HepG2 (cell line): Measurements from ENCODE around the gene GGACT. TPM values are rescaled to one million over a fixed set of nuclear protein-coding genes. Genes with fewer than 3 reads are reported as not detected.
A peak's percentile ranks its signal among the peaks of the same experiment; 100 is the strongest.

Source experiments
- ATAC-seq: fragments of 200-7000 bp; cut with Tn5 transposase; 3 replicates; pipeline ENCODE4 v1.9.1; 2020; ENCODE audit warnings: mild to moderate bottlenecking, moderate library complexity
- BruUV-seq: library from RNA; stranded (reverse); fragments of 400-500 nt; replicated peaks from 2 replicates; lab custom pipeline; 2021; lab: Mats Ljungman, UMichigan
- CTCF ChIA-PET: fragments of 300-600 bp; formaldehyde crosslinking; extraction: SDS; loops from one replicate; lab custom pipeline; 2021; ENCODE audit warnings: low total read pairs, inconsistent platforms, low intra/inter-chr PET ratio; lab: Yijun Ruan, JAX
- POLR2A ChIA-PET: fragments of 350-600 bp; sonication (Branson Sonifier 250); formaldehyde crosslinking; loops from one replicate; lab custom pipeline; 2020; ENCODE audit warnings: antibody characterized with exemption, inconsistent platforms; lab: Yijun Ruan, JAX
- DNase-seq: peaks from one replicate; pipeline ENCODE4 v3.0.0-alpha.2; 2015; ENCODE audit warnings: low spot score
- FAIRE-seq: peaks from 3 replicates; lab custom pipeline; 2011; peaks lifted over from hg19 to GRCh38; lab: Jason Lieb, UNC
- H2AFZ ChIP-seq: one replicate; pipeline ENCODE4 v1.6.1; 2011; ENCODE audit warnings: low read length, inconsistent platforms
- H3K27ac ChIP-seq: fragments of 300-600 bp; 3 replicates; pipeline ENCODE4 v1.8.0; 2011; ENCODE audit warnings: mixed run types, mild to moderate bottlenecking, mixed read lengths, low read length, inconsistent platforms; ENCODE audit not compliant: insufficient read depth; ENCODE audit errors: extremely low read length
- H3K27me3 ChIP-seq, 2 experiments: fragments of 200-600 bp in 1 of 2; 2 replicates in 1 of 2; 3 replicates in 1 of 2; pipeline versions ENCODE4 v1.6.0 to v1.8.0; 2011; ENCODE audit warnings: low read length in 2 of 2, mild to moderate bottlenecking in 2 of 2, moderate library complexity in 2 of 2, inconsistent platforms in 1 of 2; ENCODE audit not compliant: insufficient read depth in 2 of 2, control insufficient read depth in 1 of 2
- H3K36me3 ChIP-seq, 2 experiments: fragments of 200-600 bp in 1 of 2; replicated peaks in 1 of 2; 2 replicates in 1 of 2; 3 replicates in 1 of 2; pipeline versions ENCODE4 v1.5.1 to v1.8.0; 2011; ENCODE audit warnings: low read length in 2 of 2, inconsistent platforms in 1 of 2; ENCODE audit not compliant: insufficient read depth in 2 of 2, control insufficient read depth in 1 of 2
- H3K4me1 ChIP-seq: 2 replicates; pipeline ENCODE4 v1.5.1; 2012; ENCODE audit warnings: low read length, inconsistent platforms; ENCODE audit not compliant: insufficient read depth
- H3K4me2 ChIP-seq: 2 replicates; pipeline ENCODE4 v1.6.0; 2011; ENCODE audit warnings: low read depth, low read length, inconsistent platforms
- H3K4me3 ChIP-seq, 3 experiments: fragments of 200-600 bp in 1 of 3; sonication (generic), shearing (Covaris generic) in 1 of 3; replicated peaks in 1 of 3; 2 replicates each; pipeline ENCODE4 v1.5.1; 2011 to 2016; ENCODE audit warnings: low read length in 3 of 3, inconsistent platforms in 2 of 3, low read depth in 2 of 3, mild to moderate bottlenecking in 2 of 3, control low read depth in 1 of 3, mixed read lengths in 1 of 3; ENCODE audit not compliant: insufficient read depth in 1 of 3
- H3K79me2 ChIP-seq: one replicate; pipeline ENCODE4 v1.6.1; 2011; ENCODE audit warnings: low read length, inconsistent platforms; ENCODE audit not compliant: insufficient read depth
- H3K9ac ChIP-seq: 2 replicates; pipeline ENCODE4 v1.6.0; 2011; ENCODE audit warnings: mild to moderate bottlenecking, low read depth, low read length, inconsistent platforms; ENCODE audit not compliant: insufficient read depth
- H3K9me3 ChIP-seq: 2 replicates; pipeline ENCODE4 v1.5.1; 2012; ENCODE audit warnings: mild to moderate bottlenecking, low read length
- H4K20me1 ChIP-seq: 2 replicates; pipeline ENCODE4 v1.6.0; 2011; ENCODE audit warnings: inconsistent platforms, mild to moderate bottlenecking, low read length, moderate library complexity; ENCODE audit not compliant: insufficient read depth
- FOSL2 ChIP-seq: sonication (generic); formaldehyde crosslinking; IDR thresholded peaks from 2 replicates; pipeline ENCODE4 v1.4.0; 2020; ENCODE audit warnings: missing genetic modification reagents
- MED8 ChIP-seq: sonication (generic); formaldehyde crosslinking; IDR thresholded peaks from 2 replicates; pipeline ENCODE4 v1.8.1; 2023; ENCODE audit warnings: mild to moderate bottlenecking, missing genetic modification reagents; ENCODE audit not compliant: insufficient replicate concordance
- REPIN1 ChIP-seq: sonication (generic); formaldehyde crosslinking; IDR thresholded peaks from 2 replicates; pipeline ENCODE4 v1.8.0; 2022; ENCODE audit warnings: missing genetic modification reagents, low read depth, mild to moderate bottlenecking, borderline replicate concordance
- ZNF121 ChIP-seq: sonication (generic); formaldehyde crosslinking; IDR thresholded peaks from 2 replicates; pipeline ENCODE4 v1.5.0; 2020; ENCODE audit warnings: mild to moderate bottlenecking, missing genetic modification reagents
- ZNF577 ChIP-seq: sonication (generic); formaldehyde crosslinking; IDR thresholded peaks from 2 replicates; pipeline ENCODE4 v1.4.0; 2020; ENCODE audit warnings: mild to moderate bottlenecking, low read depth, missing genetic modification reagents, borderline replicate concordance
- WGBS: methylation state at CpG from one replicate; pipeline ENCODE4 v1.1.6; 2017; ENCODE audit warnings: low lambda C conversion rate; 5-methylcytosine and 5-hydroxymethylcytosine counted together
- in situ Hi-C: cut with HindIII; loops from 2 replicates; pipeline ENCODE4 v1.10.0; 2017; ENCODE audit warnings: low pct_unique_long_range_greater_than_20kb; ENCODE audit not compliant: extremely low pct_ligation_motif_present
- intact Hi-C: fragments of 100-400 bp; cut with micrococcal nuclease; formaldehyde crosslinking; loops from one replicate; pipeline ENCODE4 v1.10.0; 2022; ENCODE audit not compliant: unreplicated experiment
- polyA plus RNA-seq, 8 experiments: library from polyadenylated mRNA; depleted of rRNA in 3 of 8; stranded (reverse) in 7 of 8; unstranded in 1 of 8; fragments of >200 nt; fragmentation: Illumina TruSeq in 4 of 8; extraction: Trizol in 4 of 8; gene quantifications; 2 replicates each; pipeline versions ENCODE4 v1.2.1 to v1.2.3, GENCODE V29; 2011 to 2016; ENCODE audit warnings: low read depth in 4 of 8, missing spikeins in 1 of 8, mixed read lengths in 1 of 8; ENCODE audit not compliant: insufficient read depth in 1 of 8
- total RNA-seq, 5 experiments: library from RNA; depleted of rRNA; stranded (reverse); fragments of >200 nt; fragmentation: Illumina TruSeq; extraction: Trizol; gene quantifications; 2 replicates each; pipeline ENCODE4 v1.2.3, GENCODE V29; 2016; ENCODE audit warnings: low read depth in 1 of 5

Gene GGACT
- total and polyA plus RNA-seq, 2 of the 13 experiments (the other 11 are each of a cell fraction or from before 2014, with no cell fraction given), result 1.7 to 1.9 TPM

DNA sequence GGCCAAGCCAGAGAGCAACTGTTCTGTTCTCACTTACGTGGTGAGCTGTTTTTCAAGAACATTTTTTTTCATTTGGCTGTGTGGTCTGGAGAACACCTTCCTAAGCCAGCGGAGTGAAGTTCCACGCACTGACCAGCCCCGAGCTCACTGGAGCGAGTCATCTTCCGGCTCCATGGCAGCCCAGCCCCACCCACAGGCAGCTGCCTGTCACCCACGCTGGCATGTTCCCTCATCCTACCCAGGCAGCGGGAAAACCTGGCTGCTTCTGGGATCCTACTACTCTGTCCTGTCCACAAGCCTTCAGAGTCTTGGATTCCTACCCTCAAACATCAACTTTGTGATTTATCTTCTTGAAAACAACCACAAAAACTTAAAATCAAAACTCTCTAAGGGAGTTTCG, 76.2 kb downstream of the GGACT start:
- intact Hi-C loops, result loop anchor here (10.0 kb wide), 1 partner anchor 528 kb away; the partner anchor contains the start of gene ZIC2
- no TSS peak for BruUV-seq
- H3K4me2 ChIP-seq, result no peak overlapping the region
- peak; percentile 14; the same call in 1 of the 2 replicates for TF ChIP-seq FOSL2 (CRISPR knock-in tag)
- no peak for TF ChIP-seq REPIN1
- TF ChIP-seq ZNF121 (CRISPR knock-in tag), result peak; percentile 61
- TF ChIP-seq, all 625 proteins: peak for 2
- 94% methylated on average over 7 of the region's 9 CpGs for WGBS
- Histone ChIP-seq H3K4me3 (no peak overlapping the region), H4K20me1 (no peaks in the 10 kb centered on the region), H2AFZ (no peak overlapping the region), H3K27me3 (no peaks in the 10 kb centered on the region), H3K27ac (no peak overlapping the region), H3K9me3 (no peaks in the 10 kb centered on the region), H3K9ac (no peak overlapping the region), H3K79me2 (no peaks in the 10 kb centered on the region), H3K36me3 (0 out of 5 replicates have a peak, but pooled peaks cover 0 to 4% of the 10 kb centered on the region in 2 experiments), H3K4me1 (peaks cover 17% of the 10 kb centered on the region)
- CTCF ChIA-PET, result no interaction called here
- FAIRE-seq, result no peak
- in situ Hi-C loops, result loop anchor here (10.0 kb wide), 1 partner anchor 598 kb away; no protein-coding TSS in a partner anchor
- POLR2A ChIA-PET, result no interaction called here
- no peak for DNase-seq
- no peak for ATAC-seq

DNA sequence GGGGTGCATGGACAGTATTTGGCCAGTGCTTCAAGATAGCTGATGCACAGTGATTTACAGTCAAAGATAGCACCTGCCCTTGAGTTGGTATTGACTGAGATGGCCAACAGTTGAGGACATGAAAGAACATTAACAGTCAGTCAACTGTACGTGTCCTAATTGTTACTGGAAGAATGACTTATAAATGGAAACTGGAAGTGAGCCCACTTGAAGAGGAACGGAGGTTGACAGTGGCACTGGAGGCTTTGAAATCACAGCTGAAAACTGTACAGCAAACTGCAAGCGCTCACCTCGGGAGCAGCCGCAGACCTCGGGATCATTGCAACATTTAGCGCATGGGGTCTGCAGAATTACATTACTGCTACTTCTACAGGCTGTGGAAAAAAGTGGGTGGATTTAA, 77.1 kb downstream of the GGACT start:
- intact Hi-C loops, result loop anchor here (10.0 kb wide), 1 partner anchor 527 kb away; the partner anchor contains the start of gene ZIC2
- Histone ChIP-seq H3K9ac (no peak overlapping the region), H3K79me2 (no peaks in the 10 kb centered on the region), H3K27ac (no peak overlapping the region), H3K4me3 (no peak overlapping the region), H3K27me3 (no peaks in the 10 kb centered on the region), H3K36me3 (0 out of 5 replicates have a peak, but pooled peaks cover 0 to 4% of the 10 kb centered on the region in 2 experiments), H3K4me1 (peaks cover 7% of the 10 kb centered on the region), H3K9me3 (no peaks in the 10 kb centered on the region), H3K4me2 (no peak overlapping the region), H2AFZ (no peak overlapping the region), H4K20me1 (no peaks in the 10 kb centered on the region)
- ATAC-seq (no peak), FAIRE-seq (no peak), DNase-seq (no peak)
- 94% methylated on average over 7 of the region's 7 CpGs for WGBS
- BruUV-seq, result no TSS peak
- TF ChIP-seq ZNF577 (no peak), MED8 (CRISPR knock-in tag) (no peak)
- ChIA-PET POLR2A (no interaction called here), CTCF (no interaction called here)
- in situ Hi-C loops, result loop anchor here (10.0 kb wide), 1 partner anchor 597 kb away; no protein-coding TSS in a partner anchor
